NCI-H2196 treated with DMSO at 0.1 percent for 48 hours (cell line): ENCODE data around the gene ZNF507.

Source experiments
- DNase-seq: peaks from one replicate; lab custom pipeline; 2025; ENCODE audit not compliant: unreplicated experiment; lab: John Stamatoyannopoulos, UW

Gene ZNF507

GRCh38 chr19:32345261-32346207, at the start of gene ZNF507:
TSS of gene ZNF507 (plus strand) at chr19:32345610. CDS start at chr19:32352831, 7,221 bp downstream.
- DNase-seq = peak; percentile 40

GRCh38 chr19:32296694-32297093, 48.7 kb upstream of the ZNF507 start:
- DNase-seq = no peak

- no peak for DNase-seq
These were observed 42.6 kb upstream of the ZNF507 start for GRCh38 chr19:32302778-32303177.

GRCh38 chr19:32303193-32303592, 42.2 kb upstream of the ZNF507 start:
- no peak for DNase-seq

- no peak for DNase-seq
These were observed 37.8 kb upstream of the ZNF507 start for GRCh38 chr19:32307591-32307990.

- no peak for DNase-seq
These were observed 36.9 kb upstream of the ZNF507 start for GRCh38 chr19:32308431-32309077.

GRCh38 chr19:32309711-32310390, 35.6 kb upstream of the ZNF507 start:
- DNase-seq = no peak

- no peak for DNase-seq
These were observed 34.0 kb upstream of the ZNF507 start for GRCh38 chr19:32311371-32311770.

GRCh38 chr19:32313569-32314265, 31.7 kb upstream of the ZNF507 start:
- no peak for DNase-seq

GRCh38 chr19:32316034-32316433, 29.4 kb upstream of the ZNF507 start:
- no peak for DNase-seq

- no peak for DNase-seq
These were observed 28.3 kb upstream of the ZNF507 start for GRCh38 chr19:32317086-32317485.

GRCh38 chr19:32318884-32319520, 26.4 kb upstream of the ZNF507 start:
- no peak for DNase-seq

GRCh38 chr19:32322541-32322940, 22.9 kb upstream of the ZNF507 start:
- DNase-seq = no peak

GRCh38 chr19:32324631-32325285, 20.7 kb upstream of the ZNF507 start:
- no peak for DNase-seq

GRCh38 chr19:32330213-32330857, 15.1 kb upstream of the ZNF507 start:
- DNase-seq = no peak

- DNase-seq = no peak
These were observed 12.2 kb upstream of the ZNF507 start for GRCh38 chr19:32333227-32333626.

- no peak for DNase-seq
These were observed 8.9 kb upstream of the ZNF507 start for GRCh38 chr19:32336259-32337083.

GRCh38 chr19:32337084-32337808, 8.2 kb upstream of the ZNF507 start:
- no peak for DNase-seq
